Activated CD4-positive, alpha-beta T cell treated with anti-CD3 and anti-CD28 coated beads, Interleukin-2, amount 10 ng/mL, durations not matched to agents 24 days and 14 days (primary cell): ENCODE results near the gene SLC30A9. TPM values are rescaled to one million over a fixed set of nuclear protein-coding genes. Genes with fewer than 3 reads are reported as not detected.

ENCODE experiments used
- DNase-seq: peaks from one replicate; pipeline ENCODE4 v3.0.0; 2022
- H3K27ac Mint-ChIP-seq: one replicate; pipeline ENCODE4 v1.8.0; 2022; ENCODE audit warnings: mild to moderate bottlenecking, mixed read lengths
- H3K27me3 Mint-ChIP-seq: one replicate; pipeline ENCODE4 v1.8.0; 2022; ENCODE audit warnings: mixed read lengths
- H3K36me3 Mint-ChIP-seq: one replicate; pipeline ENCODE4 v1.8.0; 2022; ENCODE audit warnings: low read depth, mild to moderate bottlenecking, mixed read lengths
- H3K4me1 Mint-ChIP-seq: one replicate; pipeline ENCODE4 v1.8.0; 2021; ENCODE audit warnings: mixed read lengths
- H3K4me3 Mint-ChIP-seq: one replicate; pipeline ENCODE4 v1.8.0; 2022; ENCODE audit warnings: mild to moderate bottlenecking, moderate library complexity, mixed read lengths
- H3K9me3 Mint-ChIP-seq: one replicate; pipeline ENCODE4 v1.8.0; 2021; ENCODE audit warnings: mixed read lengths
- intact Hi-C: fragments of 100-400 bp; cut with micrococcal nuclease; formaldehyde crosslinking; loops from one replicate; pipeline ENCODE4 v1.15.1; 2023
- total RNA-seq: library from RNA; stranded (reverse); gene quantifications from 2 replicates; pipeline ENCODE4 v1.2.3, GENCODE V29; 2022

Gene SLC30A9
- total RNA-seq, 1 donor from 2014 or later = 46.9 TPM

- no peak for DNase-seq
Observed at GRCh38 chr4:42066402-42066801, 76.1 kb downstream of the SLC30A9 start.

GRCh38 chr4:42067264-42067663 is 76.9 kb downstream of the SLC30A9 start:
- Mint-ChIP-seq H3K4me3 (no peak overlapping the region), H3K27ac (no peak overlapping the region), H3K27me3 (no peaks in the 10 kb centered on the region), H3K36me3 (peaks cover 19% of the 10 kb centered on the region), H3K9me3 (no peaks in the 10 kb centered on the region), H3K4me1 (no peaks in the 10 kb centered on the region)
- no peak for DNase-seq
- intact Hi-C loops = no loop called here

More at GRCh38 chr4:42066402-42066801, 76.1 kb downstream of the SLC30A9 start:
- intact Hi-C loops = no loop called here
- H3K9me3 Mint-ChIP-seq = no peaks in the 10 kb centered on the region
- H3K27ac Mint-ChIP-seq = no peak overlapping the region
- H3K36me3 Mint-ChIP-seq = peaks cover 13% of the 10 kb centered on the region
- H3K4me1 Mint-ChIP-seq = no peaks in the 10 kb centered on the region
- no peaks in the 10 kb centered on the region for H3K27me3 Mint-ChIP-seq
- no peak overlapping the region for H3K4me3 Mint-ChIP-seq

GRCh38 chr4:42070463-42070862 is 80.1 kb downstream of the SLC30A9 start:
- Mint-ChIP-seq H3K9me3 (no peaks in the 10 kb centered on the region), H3K27me3 (no peaks in the 10 kb centered on the region), H3K36me3 (peaks cover 18% of the 10 kb centered on the region), H3K27ac (no peak overlapping the region), H3K4me1 (no peaks in the 10 kb centered on the region), H3K4me3 (no peak overlapping the region)
- DNase-seq = no peak
- intact Hi-C loops = no loop called here

GRCh38 chr4:42074294-42074693 is 84.0 kb downstream of the SLC30A9 start:
- intact Hi-C loops = no loop called here
- Mint-ChIP-seq H3K27ac (no peak overlapping the region), H3K27me3 (no peaks in the 10 kb centered on the region), H3K36me3 (peaks cover 17% of the 10 kb centered on the region), H3K4me3 (no peak overlapping the region), H3K9me3 (no peaks in the 10 kb centered on the region), H3K4me1 (no peaks in the 10 kb centered on the region)
- no peak for DNase-seq

GRCh38 chr4:42078184-42078801 is 88.0 kb downstream of the SLC30A9 start:
- no peaks in the 10 kb centered on the region for H3K27me3 Mint-ChIP-seq
- H3K4me3 Mint-ChIP-seq = no peak overlapping the region
- no peak for DNase-seq
- H3K27ac Mint-ChIP-seq = no peak overlapping the region
- H3K4me1 Mint-ChIP-seq = no peaks in the 10 kb centered on the region
- H3K36me3 Mint-ChIP-seq = peaks cover 12% of the 10 kb centered on the region
- intact Hi-C loops = no loop called here
- H3K9me3 Mint-ChIP-seq = no peaks in the 10 kb centered on the region

- Mint-ChIP-seq H3K9me3 (no peaks in the 10 kb centered on the region), H3K36me3 (peaks cover 7% of the 10 kb centered on the region), H3K27me3 (no peaks in the 10 kb centered on the region), H3K4me1 (no peaks in the 10 kb centered on the region), H3K4me3 (no peak overlapping the region), H3K27ac (no peak overlapping the region)
- intact Hi-C loops = no loop called here
- no peak for DNase-seq
Observed at GRCh38 chr4:42080306-42080705, 90.0 kb downstream of the SLC30A9 start.

- H3K27me3 Mint-ChIP-seq = no peaks in the 10 kb centered on the region
- H3K9me3 Mint-ChIP-seq = no peaks in the 10 kb centered on the region
- DNase-seq = no peak
- no peak overlapping the region for H3K27ac Mint-ChIP-seq
- H3K36me3 Mint-ChIP-seq = peaks cover 18% of the 10 kb centered on the region
- no peak overlapping the region for H3K4me3 Mint-ChIP-seq
- intact Hi-C loops = no loop called here
- no peaks in the 10 kb centered on the region for H3K4me1 Mint-ChIP-seq
Observed at GRCh38 chr4:42083816-42084215, 93.5 kb downstream of the SLC30A9 start.

- intact Hi-C loops = no loop called here
- H3K4me1 Mint-ChIP-seq = no peaks in the 10 kb centered on the region
- DNase-seq = no peak
- no peak overlapping the region for H3K4me3 Mint-ChIP-seq
- H3K27me3 Mint-ChIP-seq = no peaks in the 10 kb centered on the region
- no peaks in the 10 kb centered on the region for H3K9me3 Mint-ChIP-seq
- no peak overlapping the region for H3K27ac Mint-ChIP-seq
- peaks cover 18% of the 10 kb centered on the region for H3K36me3 Mint-ChIP-seq
Observed at GRCh38 chr4:42088386-42088785, 98.1 kb downstream of the SLC30A9 start.

- H3K4me1 Mint-ChIP-seq = peaks cover 2% of the 10 kb centered on the region
- intact Hi-C loops = no loop called here
- no peak for DNase-seq
- peaks cover 9% of the 10 kb centered on the region for H3K9me3 Mint-ChIP-seq
- no peak overlapping the region for H3K27ac Mint-ChIP-seq
- peaks cover 2% of the 10 kb centered on the region for H3K27me3 Mint-ChIP-seq
- no peaks in the 10 kb centered on the region for H3K36me3 Mint-ChIP-seq
- no peak overlapping the region for H3K4me3 Mint-ChIP-seq
Observed at GRCh38 chr4:42101446-42101975, 111.2 kb downstream of the SLC30A9 start.

- H3K4me3 Mint-ChIP-seq = no peak overlapping the region
- H3K36me3 Mint-ChIP-seq = no peaks in the 10 kb centered on the region
- peaks cover 2% of the 10 kb centered on the region for H3K4me1 Mint-ChIP-seq
- peaks cover 9% of the 10 kb centered on the region for H3K9me3 Mint-ChIP-seq
- no peak overlapping the region for H3K27ac Mint-ChIP-seq
- peaks cover 2% of the 10 kb centered on the region for H3K27me3 Mint-ChIP-seq
- DNase-seq = no peak
- intact Hi-C loops = no loop called here
Observed at GRCh38 chr4:42104521-42104920, 114.2 kb downstream of the SLC30A9 start.

GRCh38 chr4:42112846-42113245 is 122.5 kb downstream of the SLC30A9 start:
- peaks cover 7% of the 10 kb centered on the region for H3K27me3 Mint-ChIP-seq
- H3K4me3 Mint-ChIP-seq = no peak overlapping the region
- intact Hi-C loops = no loop called here
- no peaks in the 10 kb centered on the region for H3K9me3 Mint-ChIP-seq
- no peak for DNase-seq
- H3K36me3 Mint-ChIP-seq = no peaks in the 10 kb centered on the region
- no peaks in the 10 kb centered on the region for H3K4me1 Mint-ChIP-seq
- no peak overlapping the region for H3K27ac Mint-ChIP-seq

- H3K4me3 Mint-ChIP-seq = no peak overlapping the region
- peaks cover 5% of the 10 kb centered on the region for H3K27me3 Mint-ChIP-seq
- H3K9me3 Mint-ChIP-seq = no peaks in the 10 kb centered on the region
- no peaks in the 10 kb centered on the region for H3K36me3 Mint-ChIP-seq
- no peak for DNase-seq
- H3K27ac Mint-ChIP-seq = no peak overlapping the region
- no peaks in the 10 kb centered on the region for H3K4me1 Mint-ChIP-seq
- intact Hi-C loops = no loop called here
Observed at GRCh38 chr4:42119886-42120285, 129.6 kb downstream of the SLC30A9 start.

- Mint-ChIP-seq H3K4me3 (no peak overlapping the region), H3K36me3 (no peaks in the 10 kb centered on the region), H3K9me3 (no peaks in the 10 kb centered on the region), H3K27me3 (peaks cover 1% of the 10 kb centered on the region), H3K27ac (no peak overlapping the region), H3K4me1 (no peaks in the 10 kb centered on the region)
- intact Hi-C loops = no loop called here
- no peak for DNase-seq
Observed at GRCh38 chr4:42122237-42122636, 131.9 kb downstream of the SLC30A9 start.

- intact Hi-C loops = no loop called here
- Mint-ChIP-seq H3K9me3 (no peaks in the 10 kb centered on the region), H3K27ac (no peak overlapping the region), H3K4me3 (no peak overlapping the region), H3K27me3 (peaks cover 1% of the 10 kb centered on the region), H3K4me1 (no peaks in the 10 kb centered on the region), H3K36me3 (no peaks in the 10 kb centered on the region)
- DNase-seq = no peak
Observed at GRCh38 chr4:42123071-42123644, 132.8 kb downstream of the SLC30A9 start.

GRCh38 chr4:42132099-42132498 is 141.8 kb downstream of the SLC30A9 start:
- Mint-ChIP-seq H3K9me3 (no peaks in the 10 kb centered on the region), H3K4me3 (no peak overlapping the region), H3K36me3 (no peaks in the 10 kb centered on the region), H3K27me3 (peaks cover 2% of the 10 kb centered on the region), H3K27ac (no peak overlapping the region), H3K4me1 (no peaks in the 10 kb centered on the region)
- intact Hi-C loops = no loop called here
- no peak for DNase-seq
